DND-41 (cell line): ENCODE measurements around the gene PSORS1C1.

Experiments used
- CTCF ChIP-seq: IDR thresholded peaks from 2 replicates; pipeline ENCODE4 v1.5.1; 2012; ENCODE audit warnings: borderline replicate concordance, low read length, moderate library complexity, mild to moderate bottlenecking; ENCODE audit not compliant: poor library complexity, severe bottlenecking; ENCODE audit errors: extremely low read depth
- EZH2 ChIP-seq: IDR thresholded peaks from 3 replicates; pipeline ENCODE4 v1.6.1; 2012; ENCODE audit warnings: borderline replicate concordance, low read depth, mild to moderate bottlenecking, moderate library complexity, low read length, inconsistent platforms; ENCODE audit not compliant: severe bottlenecking

- TF ChIP-seq CTCF (no peak), EZH2 (no peak)
These were observed 21.7 kb upstream of the PSORS1C1 start for GRCh38 chr6:31092769-31093505.
